ENCODE results near the gene MGAT5.

MGAT5 gene

GRCh38 chr2:134405611-134406081, 151.8 kb downstream of the MGAT5 start:
- H3K4me1 ChIP-seq (ENCODE audit: insufficient read depth, low read length, severe bottlenecking) = peaks cover 49% of the 10 kb centered on the region
- H3K9me2 ChIP-seq (ENCODE audit: low read depth, low read length) = no peaks in the 10 kb centered on the region
- H3K9me3 ChIP-seq (ENCODE audit: low read length) = no peaks in the 10 kb centered on the region
- no peak overlapping the region for H2AFZ ChIP-seq (ENCODE audit: low read length)
- H3K4me3 ChIP-seq (ENCODE audit: low read depth, low read length, poor library complexity, severe bottlenecking) = no peak overlapping the region
- H3K27ac ChIP-seq (ENCODE audit: low read depth, low read length, poor library complexity, severe bottlenecking) = peak overlapping the region; percentile 64
- H4K20me1 ChIP-seq (ENCODE audit: insufficient read depth, low read length) = no peaks in the 10 kb centered on the region
- TF ChIP-seq CTCF (IDR thresholded peaks at IDR 0.05; ENCODE audit: low read length) = no peak
- no peak for TF ChIP-seq EZH2 (IDR thresholded peaks at IDR 0.05; ENCODE audit: borderline replicate concordance, low read length)
- no peaks in the 10 kb centered on the region for H3K79me2 ChIP-seq (ENCODE audit: insufficient read depth, low read length)
- no peak overlapping the region for H3K4me2 ChIP-seq (ENCODE audit: low read length)
- H3K27me3 ChIP-seq (ENCODE audit: insufficient read depth, low read length) = no peaks in the 10 kb centered on the region
- H3K36me3 ChIP-seq (ENCODE audit: insufficient read depth, low read length) = peaks cover 72% of the 10 kb centered on the region; the same call in 1 of the 2 replicates
- no peak overlapping the region for H3K9ac ChIP-seq (ENCODE audit: low read length)
- no peaks in the 10 kb centered on the region for H3F3A ChIP-seq (ENCODE audit: insufficient read depth, low read length)

GRCh38 chr2:134406311-134406710, 152.4 kb downstream of the MGAT5 start:
- Histone ChIP-seq H3K9ac (ENCODE audit: low read length) (no peak overlapping the region), H3F3A (ENCODE audit: insufficient read depth, low read length) (no peaks in the 10 kb centered on the region; the same call in 1 of the 2 replicates), H3K4me1 (ENCODE audit: insufficient read depth, low read length, severe bottlenecking) (peaks cover 55% of the 10 kb centered on the region), H4K20me1 (ENCODE audit: insufficient read depth, low read length) (no peaks in the 10 kb centered on the region), H3K79me2 (ENCODE audit: insufficient read depth, low read length) (no peaks in the 10 kb centered on the region), H3K27ac (ENCODE audit: low read depth, low read length, poor library complexity, severe bottlenecking) (peak overlapping the region; percentile 64), H3K9me2 (ENCODE audit: low read depth, low read length) (no peaks in the 10 kb centered on the region), H3K36me3 (ENCODE audit: insufficient read depth, low read length) (peaks cover 71% of the 10 kb centered on the region; the same call in 1 of the 2 replicates), H3K4me2 (ENCODE audit: low read length) (no peak overlapping the region), H2AFZ (ENCODE audit: low read length) (no peak overlapping the region), H3K4me3 (ENCODE audit: low read depth, low read length, poor library complexity, severe bottlenecking) (no peak overlapping the region), H3K9me3 (ENCODE audit: low read length) (no peaks in the 10 kb centered on the region), H3K27me3 (ENCODE audit: insufficient read depth, low read length) (no peaks in the 10 kb centered on the region)
- no peak for TF ChIP-seq EZH2 (IDR thresholded peaks at IDR 0.05; ENCODE audit: borderline replicate concordance, low read length)
- TF ChIP-seq CTCF (IDR thresholded peaks at IDR 0.05; ENCODE audit: low read length) = no peak

- Histone ChIP-seq H3K4me1 (ENCODE audit: insufficient read depth, low read length, severe bottlenecking) (peaks cover 60% of the 10 kb centered on the region), H3K27ac (ENCODE audit: low read depth, low read length, poor library complexity, severe bottlenecking) (peak overlapping the region; percentile 64), H2AFZ (ENCODE audit: low read length) (no peak overlapping the region), H3K79me2 (ENCODE audit: insufficient read depth, low read length) (no peaks in the 10 kb centered on the region), H4K20me1 (ENCODE audit: insufficient read depth, low read length) (no peaks in the 10 kb centered on the region), H3K4me3 (ENCODE audit: low read depth, low read length, poor library complexity, severe bottlenecking) (no peak overlapping the region), H3K9ac (ENCODE audit: low read length) (no peak overlapping the region), H3K4me2 (ENCODE audit: low read length) (no peak overlapping the region), H3K27me3 (ENCODE audit: insufficient read depth, low read length) (no peaks in the 10 kb centered on the region), H3F3A (ENCODE audit: insufficient read depth, low read length) (no peaks in the 10 kb centered on the region; the same call in 1 of the 2 replicates), H3K9me2 (ENCODE audit: low read depth, low read length) (no peaks in the 10 kb centered on the region), H3K36me3 (ENCODE audit: insufficient read depth, low read length) (peaks cover 66% of the 10 kb centered on the region; the same call in 1 of the 2 replicates), H3K9me3 (ENCODE audit: low read length) (no peaks in the 10 kb centered on the region)
- TF ChIP-seq EZH2 (IDR thresholded peaks at IDR 0.05; ENCODE audit: borderline replicate concordance, low read length) (no peak), CTCF (IDR thresholded peaks at IDR 0.05; ENCODE audit: low read length) (no peak)
Observed at GRCh38 chr2:134406736-134407135, 152.9 kb downstream of the MGAT5 start.
